Right renal cortex interstitium (tissue), 3 donors: ENCODE measurements around the gene CARMIL1. TPM values are rescaled to one million over a fixed set of nuclear protein-coding genes. Genes with fewer than 3 reads are reported as not detected.

Experiments used
- DNase-seq, 3 donors: peaks; one replicate each; pipeline ENCODE4 v3.0.0-alpha.2; 2013; ENCODE audit warnings: low read depth in 3 of 3, low spot score in 2 of 3
- polyA plus RNA-seq, 3 donors: library from polyadenylated mRNA; unstranded; fragments of 120-200 nt; gene quantifications; one replicate each; pipeline ENCODE4 v1.2.1, GENCODE V29; 2013; ENCODE audit not compliant: insufficient read length in 3 of 3

Gene CARMIL1
- polyA plus RNA-seq, 3 donors = 106 to 113 (median 109) TPM

GRCh38 chr6:25494469-25494868 lies 215.3 kb downstream of the CARMIL1 start:
- DNase-seq = no peak

DNA sequence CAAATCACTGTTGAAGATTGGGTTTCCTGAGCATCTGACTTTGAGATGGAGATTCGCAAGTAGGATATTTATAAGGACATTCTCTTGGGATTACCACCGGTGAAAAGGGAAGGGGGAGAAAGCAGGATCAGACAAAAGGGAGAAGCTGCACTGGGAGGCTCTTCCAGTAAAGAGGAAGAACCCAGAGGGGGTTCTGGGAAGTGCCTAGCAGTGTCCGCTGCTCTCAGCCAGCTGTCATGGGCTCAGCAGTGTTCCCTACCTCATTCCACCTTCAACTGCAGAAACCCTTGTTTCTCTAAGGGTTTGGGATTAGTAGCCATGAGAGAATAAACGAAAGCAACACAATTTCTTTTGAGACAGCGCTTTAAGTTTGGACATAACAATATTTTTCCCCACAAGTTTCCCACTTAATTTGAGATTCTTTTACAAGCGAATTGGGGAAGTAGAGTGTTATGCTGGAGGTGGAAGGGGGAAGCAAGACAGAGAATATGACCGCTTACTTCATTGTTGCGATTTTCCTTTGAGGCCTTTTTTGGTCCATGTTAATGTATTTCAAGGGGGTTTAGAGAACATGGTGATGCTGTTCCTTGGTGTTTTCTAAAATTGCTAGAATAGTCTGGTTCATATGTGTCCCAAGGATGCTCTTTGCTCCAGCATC lies 218.3 kb downstream of the CARMIL1 start:
- no peak for DNase-seq

GRCh38 chr6:25498505-25498904 lies 219.3 kb downstream of the CARMIL1 start:
- DNase-seq = no peak

DNA sequence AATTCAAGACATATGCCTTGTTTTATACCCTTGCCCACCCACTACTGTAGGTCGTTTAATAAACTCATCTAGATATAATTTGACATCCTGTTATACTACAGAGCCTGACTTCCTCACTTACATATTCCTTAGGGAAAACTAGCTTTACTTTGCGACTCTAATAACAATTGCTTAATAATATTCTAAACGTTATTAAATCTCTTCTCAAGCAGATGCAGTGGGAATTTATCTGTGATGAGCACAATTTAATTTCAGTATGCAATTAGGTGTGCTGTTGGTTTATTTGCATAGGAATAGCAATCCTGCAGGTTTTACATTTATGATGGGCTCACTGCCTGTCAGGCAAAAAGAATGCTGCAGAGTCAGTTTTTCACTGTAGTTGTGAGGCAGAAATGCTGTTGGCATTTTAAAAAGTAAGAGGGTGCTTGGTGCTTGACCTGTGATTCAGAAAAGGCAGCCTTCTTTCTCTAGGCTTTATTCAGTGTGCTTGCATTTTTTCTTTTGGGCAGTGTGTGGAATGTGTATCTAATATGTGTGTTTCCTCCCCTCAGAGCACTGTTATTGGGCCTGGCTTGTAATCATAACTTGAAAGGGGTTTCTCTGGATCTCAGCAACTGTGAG lies 220.6 kb downstream of the CARMIL1 start:
- DNase-seq = no peak

GRCh38 chr6:25503686-25504085 lies 224.5 kb downstream of the CARMIL1 start:
- DNase-seq = no peak

DNA sequence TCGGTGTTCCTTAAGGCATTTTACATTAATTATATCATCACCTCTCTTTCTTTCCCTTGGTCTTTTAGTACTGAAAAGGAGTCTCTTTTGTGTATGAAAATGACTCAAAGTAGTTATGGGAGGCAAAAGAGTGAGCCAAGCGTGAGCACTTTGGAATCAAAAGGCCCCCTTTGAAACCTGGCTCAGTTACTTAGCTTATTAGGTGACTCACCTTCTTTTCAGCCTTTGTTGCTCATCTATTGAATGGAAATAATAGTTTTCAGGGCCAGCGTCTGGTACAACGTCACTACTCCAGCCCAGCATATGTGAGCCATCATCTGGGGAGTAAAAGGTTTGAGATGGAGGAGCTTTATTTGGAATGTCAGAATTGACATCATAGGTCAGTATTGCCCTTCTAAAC lies 225.5 kb downstream of the CARMIL1 start:
- no peak for DNase-seq

DNA sequence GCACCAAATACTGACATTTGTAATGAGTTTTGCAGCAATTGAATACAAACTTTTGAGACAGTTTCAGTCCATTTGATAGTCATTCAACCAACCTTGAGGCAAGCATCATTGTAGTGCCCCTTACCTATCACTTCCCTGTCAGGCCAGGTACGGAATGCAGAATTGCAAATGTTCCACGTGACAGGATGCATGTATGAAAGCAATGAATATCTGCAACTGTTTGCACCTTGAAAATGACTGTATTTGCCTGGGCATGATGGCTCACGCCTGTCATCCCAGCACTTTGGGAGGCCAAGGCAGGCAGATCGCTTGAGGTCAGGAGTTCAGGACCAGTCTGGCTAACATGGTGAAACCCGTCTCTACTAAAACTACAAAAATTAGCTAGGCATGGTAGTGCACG lies 226.8 kb downstream of the CARMIL1 start:
- no peak for DNase-seq

DNA sequence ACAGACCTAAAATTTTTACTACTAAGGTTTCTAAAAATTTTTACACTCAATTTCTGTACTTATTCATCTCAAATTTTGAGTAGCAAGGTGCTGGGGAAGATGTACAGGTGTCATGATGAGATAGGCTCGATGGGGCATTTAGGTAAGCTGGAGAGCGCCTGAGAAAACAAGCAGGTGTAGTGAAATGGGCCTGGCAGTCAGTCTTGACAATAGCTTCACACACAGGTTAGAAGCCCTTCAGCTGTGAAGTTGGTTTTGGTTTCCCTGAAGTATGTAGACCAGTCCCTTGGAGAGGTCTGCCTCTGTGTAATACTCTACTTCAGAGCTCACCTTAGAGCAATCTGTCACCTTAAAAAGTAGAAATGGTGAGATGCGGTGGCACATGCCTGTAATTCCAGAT lies 228.9 kb downstream of the CARMIL1 start:
- no peak for DNase-seq

- DNase-seq = no peak
Measured at GRCh38 chr6:25511376-25511775, 232.2 kb downstream of the CARMIL1 start.

DNA sequence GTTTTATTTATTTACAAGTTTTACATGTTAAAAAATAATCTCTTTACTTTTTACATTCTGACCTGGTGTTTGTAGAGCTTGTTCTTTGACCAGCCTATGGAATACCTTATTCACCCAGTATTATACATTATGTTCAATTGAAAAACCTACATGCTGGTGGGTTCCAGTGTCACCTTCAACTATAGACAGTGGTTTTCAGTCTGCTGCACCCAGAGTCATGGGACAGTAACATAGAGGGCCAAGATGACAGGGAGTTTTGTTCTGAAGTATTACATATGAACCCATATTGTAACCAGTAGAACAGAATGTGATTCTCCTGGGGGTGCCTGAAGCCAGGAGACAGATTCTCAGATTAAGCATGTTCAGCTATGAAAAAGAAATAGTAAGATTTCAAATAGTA lies 233.4 kb downstream of the CARMIL1 start:
- no peak for DNase-seq

DNA sequence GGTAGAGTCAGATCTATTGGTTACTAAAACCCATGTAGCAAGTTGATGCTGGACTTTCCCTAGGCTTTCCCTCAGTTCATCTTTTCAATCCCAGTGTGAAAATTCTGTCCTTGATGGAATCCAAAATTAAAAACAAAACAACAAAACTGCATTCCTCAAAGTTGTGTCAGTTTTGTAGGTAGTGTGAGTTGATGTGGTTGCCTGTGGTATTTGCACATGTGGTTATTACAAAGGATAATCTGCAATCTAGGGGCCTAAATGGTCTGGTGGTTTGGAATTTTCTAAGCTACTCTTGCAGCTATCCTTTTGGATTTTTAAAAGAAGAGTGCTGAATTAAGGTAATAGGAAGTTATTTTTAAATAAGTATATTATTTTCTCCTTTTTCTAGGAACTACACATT lies 240.7 kb downstream of the CARMIL1 start:
- DNase-seq = no peak

DNA sequence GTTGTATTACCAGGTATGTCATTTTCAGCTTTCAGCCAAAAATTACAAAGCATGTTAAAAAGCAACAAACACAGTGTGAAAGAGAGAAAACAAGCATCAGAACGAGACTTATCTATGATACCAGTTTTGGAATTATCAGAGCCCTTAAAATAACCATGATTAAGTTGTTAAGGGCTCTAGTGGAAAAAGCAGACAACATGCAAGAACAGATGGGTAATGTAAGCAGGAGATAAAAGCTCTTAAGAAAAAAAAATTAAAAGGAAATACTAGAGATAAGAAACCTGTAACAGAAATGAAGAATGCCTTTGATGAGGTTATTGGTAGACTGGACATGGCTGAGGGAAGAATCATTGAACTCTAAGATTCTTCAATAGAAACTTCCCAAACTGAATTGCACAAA lies 245.4 kb downstream of the CARMIL1 start:
- DNase-seq = no peak

- no peak for DNase-seq
Measured at GRCh38 chr6:25525078-25525477, 245.9 kb downstream of the CARMIL1 start.

DNA sequence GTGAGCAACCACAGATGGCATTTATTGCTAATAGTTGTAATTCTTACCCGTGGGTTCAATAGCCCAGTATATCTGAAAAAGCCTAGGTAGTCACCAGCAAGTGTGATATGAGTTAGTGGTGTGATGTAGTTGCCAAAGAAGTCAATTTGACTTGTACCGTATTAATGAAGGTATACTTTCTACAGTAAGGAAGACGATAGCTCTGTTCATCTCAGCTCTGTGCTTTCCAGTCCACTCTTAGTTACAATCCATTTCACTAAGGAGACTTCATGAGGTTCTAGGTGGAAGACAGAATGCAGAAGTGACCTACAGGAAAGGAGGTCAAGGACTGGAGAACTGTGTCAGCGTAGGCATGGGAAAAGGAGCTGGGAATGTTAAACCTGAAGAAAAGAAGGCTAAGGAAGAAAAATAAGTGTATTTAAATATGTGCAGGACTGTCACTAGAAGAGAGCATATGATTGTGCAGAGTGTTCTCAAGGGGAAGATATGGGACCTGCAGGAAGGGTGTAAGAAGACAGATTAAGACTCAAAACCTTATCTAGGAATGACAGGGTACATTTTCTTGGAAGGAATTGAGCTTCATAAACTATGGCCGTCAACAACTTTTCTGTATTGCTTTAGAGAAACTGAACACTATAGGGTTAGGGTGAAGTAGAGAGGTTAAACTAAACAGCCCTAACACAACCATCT lies 255.9 kb downstream of the CARMIL1 start:
- DNase-seq = no peak

- DNase-seq = no peak
Measured at GRCh38 chr6:25535632-25536225, 256.6 kb downstream of the CARMIL1 start.

GRCh38 chr6:25536781-25537180 lies 257.6 kb downstream of the CARMIL1 start:
- DNase-seq = no peak

DNA sequence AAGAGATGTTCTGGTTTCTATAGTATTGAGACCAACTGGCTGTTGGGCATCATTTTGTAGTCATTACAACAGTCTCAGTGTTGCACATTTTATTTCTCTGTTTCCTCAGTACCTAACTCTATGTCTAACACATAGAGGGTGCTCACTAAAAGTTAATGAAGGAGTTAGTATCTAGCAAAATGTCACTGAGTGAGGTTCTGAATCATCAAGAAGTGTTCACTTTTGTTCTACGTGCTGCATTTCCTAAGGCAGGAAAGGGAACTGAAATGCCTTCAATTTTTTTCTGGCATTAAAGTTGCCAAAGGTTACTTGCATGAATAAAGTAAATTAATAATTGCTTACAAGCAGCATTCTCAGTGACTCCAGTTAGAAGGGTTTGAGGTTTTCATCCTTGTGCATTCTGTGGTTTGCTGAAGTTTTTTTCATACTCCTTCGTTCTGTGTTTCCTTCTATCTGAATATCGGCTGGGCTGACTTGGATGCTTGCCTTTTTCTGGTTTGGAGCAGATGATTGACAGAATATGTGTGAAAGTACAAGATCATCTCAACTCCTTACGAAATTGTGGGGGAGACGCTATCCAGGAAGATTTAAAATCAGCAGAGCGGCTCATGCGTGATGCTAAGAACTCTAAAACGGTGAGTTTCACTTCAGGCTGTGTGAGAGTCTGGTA lies 258.3 kb downstream of the CARMIL1 start:
- no peak for DNase-seq

DNA sequence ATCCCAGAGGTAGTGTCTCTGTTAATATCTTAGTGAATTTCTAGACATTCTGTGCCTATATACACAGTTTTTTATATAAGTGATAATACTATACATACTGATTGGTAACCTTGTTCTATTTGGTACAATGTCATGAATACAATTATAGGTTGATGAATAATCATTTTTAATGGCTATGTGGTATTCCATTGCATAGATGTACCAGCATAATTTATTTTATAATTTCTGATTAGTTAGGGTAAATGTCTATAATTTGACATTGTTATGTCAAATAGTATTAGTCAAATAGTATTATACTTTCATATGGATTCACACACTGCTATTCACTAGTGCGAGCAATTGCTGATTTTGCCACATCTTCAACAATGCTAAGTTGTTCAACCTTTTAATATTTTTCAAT lies 262.1 kb downstream of the CARMIL1 start:
- DNase-seq = no peak

GRCh38 chr6:25542984-25543910 lies 264.1 kb downstream of the CARMIL1 start:
- no peak for DNase-seq

GRCh38 chr6:25544833-25545232 lies 265.7 kb downstream of the CARMIL1 start:
- no peak for DNase-seq
